Measurements from ENCODE around the gene FAM32A. TPM values are rescaled to one million over a fixed set of nuclear protein-coding genes. Genes with fewer than 3 reads are reported as not detected.

FAM32A gene
- total RNA-seq, 1 experiment from 2014 or later: 44.6 TPM

DNA sequence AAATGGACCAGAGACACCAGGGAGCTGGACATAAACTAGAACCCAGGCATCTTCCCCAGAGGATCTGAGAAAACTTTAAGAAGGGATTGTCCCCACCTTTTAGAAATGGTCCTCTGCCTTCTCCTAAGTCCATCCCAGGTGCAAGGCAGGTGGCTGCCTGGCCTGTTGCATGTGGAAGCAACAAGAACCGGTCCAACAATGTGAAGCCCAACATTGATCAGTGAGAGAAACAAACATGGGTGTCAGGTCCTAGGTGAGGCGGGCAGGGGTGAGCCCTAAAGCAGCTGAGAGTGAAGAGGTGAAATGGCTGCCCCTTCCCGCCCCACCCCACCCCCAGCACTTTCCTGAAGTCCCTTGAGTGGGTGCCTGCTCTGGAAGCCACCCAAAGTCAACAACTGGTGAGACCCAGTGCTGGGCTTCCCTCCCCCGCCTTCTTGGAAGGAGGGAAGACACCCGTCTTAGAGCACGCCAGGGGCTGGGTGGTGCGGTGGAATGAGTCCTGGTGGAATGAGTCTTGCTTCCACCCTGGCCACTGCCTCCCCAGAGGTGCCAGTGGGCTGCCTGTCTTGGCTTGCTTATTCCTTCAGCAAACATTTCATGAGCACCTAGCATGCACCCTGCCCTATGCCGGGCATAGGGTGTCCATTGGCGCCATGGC is 14.2 kb downstream of the FAM32A start:
- Histone ChIP-seq H3K27ac (ENCODE audit: low read length) (no peak overlapping the region), H3K27me3 (ENCODE audit: control insufficient read depth, insufficient read depth, low read length) (no peaks in the 10 kb centered on the region), H3K9me3 (ENCODE audit: control insufficient read depth, insufficient read depth, low read depth, low read length) (no peaks in the 10 kb centered on the region), H3K36me3 (ENCODE audit: control insufficient read depth, insufficient read depth, low read length) (no peaks in the 10 kb centered on the region; the same call in 1 of the 2 replicates), H3K4me1 (ENCODE audit: control insufficient read depth, insufficient read depth, low read length) (peaks cover 10% of the 10 kb centered on the region; the same call in 1 of the 2 replicates), H3K4me3 (ENCODE audit: low read depth in 2 of 2, low read length in 2 of 2) (peak overlapping the region in 1 of 2 experiments; percentile 89; a peak in 1 of 4 replicates)
- TF ChIP-seq TCF7L2 (IDR thresholded peaks at IDR 0.05; ENCODE audit: low read depth, low read length) (no peak), POLR2AphosphoS5 (IDR thresholded peaks at IDR 0.05; ENCODE audit: low read depth, low read length) (no peak), SIN3A (IDR thresholded peaks at IDR 0.05; ENCODE audit: borderline replicate concordance, insufficient read depth, low read depth, low read length) (no peak), REST (IDR thresholded peaks at IDR 0.05; ENCODE audit: insufficient read depth in 1 of 2, low read depth in 2 of 2, low read length in 1 of 2) (no peak)
- TF ChIP-seq, protein P1, sequence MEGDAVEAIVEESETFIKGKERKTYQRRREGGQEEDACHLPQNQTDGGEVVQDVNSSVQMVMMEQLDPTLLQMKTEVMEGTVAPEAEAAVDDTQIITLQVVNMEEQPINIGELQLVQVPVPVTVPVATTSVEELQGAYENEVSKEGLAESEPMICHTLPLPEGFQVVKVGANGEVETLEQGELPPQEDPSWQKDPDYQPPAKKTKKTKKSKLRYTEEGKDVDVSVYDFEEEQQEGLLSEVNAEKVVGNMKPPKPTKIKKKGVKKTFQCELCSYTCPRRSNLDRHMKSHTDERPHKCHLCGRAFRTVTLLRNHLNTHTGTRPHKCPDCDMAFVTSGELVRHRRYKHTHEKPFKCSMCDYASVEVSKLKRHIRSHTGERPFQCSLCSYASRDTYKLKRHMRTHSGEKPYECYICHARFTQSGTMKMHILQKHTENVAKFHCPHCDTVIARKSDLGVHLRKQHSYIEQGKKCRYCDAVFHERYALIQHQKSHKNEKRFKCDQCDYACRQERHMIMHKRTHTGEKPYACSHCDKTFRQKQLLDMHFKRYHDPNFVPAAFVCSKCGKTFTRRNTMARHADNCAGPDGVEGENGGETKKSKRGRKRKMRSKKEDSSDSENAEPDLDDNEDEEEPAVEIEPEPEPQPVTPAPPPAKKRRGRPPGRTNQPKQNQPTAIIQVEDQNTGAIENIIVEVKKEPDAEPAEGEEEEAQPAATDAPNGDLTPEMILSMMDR (IDR thresholded peaks at IDR 0.05): no peak
- intact Hi-C loops (cut with micrococcal nuclease; ENCODE audit: unreplicated experiment) (no loop called here), in situ Hi-C loops (cut with HindIII; ENCODE audit: low pct_unique_long_range_greater_than_20kb, low sequenced_read_pairs) (no loop called here)
- no TSS peak for BruUV-seq (replicated peaks)
- no peak for DNase-seq (ENCODE audit: low read depth, low spot score)
- no peak for ATAC-seq
- POLR2A ChIA-PET: no interaction called here
- CTCF ChIA-PET: no interaction called here

DNA sequence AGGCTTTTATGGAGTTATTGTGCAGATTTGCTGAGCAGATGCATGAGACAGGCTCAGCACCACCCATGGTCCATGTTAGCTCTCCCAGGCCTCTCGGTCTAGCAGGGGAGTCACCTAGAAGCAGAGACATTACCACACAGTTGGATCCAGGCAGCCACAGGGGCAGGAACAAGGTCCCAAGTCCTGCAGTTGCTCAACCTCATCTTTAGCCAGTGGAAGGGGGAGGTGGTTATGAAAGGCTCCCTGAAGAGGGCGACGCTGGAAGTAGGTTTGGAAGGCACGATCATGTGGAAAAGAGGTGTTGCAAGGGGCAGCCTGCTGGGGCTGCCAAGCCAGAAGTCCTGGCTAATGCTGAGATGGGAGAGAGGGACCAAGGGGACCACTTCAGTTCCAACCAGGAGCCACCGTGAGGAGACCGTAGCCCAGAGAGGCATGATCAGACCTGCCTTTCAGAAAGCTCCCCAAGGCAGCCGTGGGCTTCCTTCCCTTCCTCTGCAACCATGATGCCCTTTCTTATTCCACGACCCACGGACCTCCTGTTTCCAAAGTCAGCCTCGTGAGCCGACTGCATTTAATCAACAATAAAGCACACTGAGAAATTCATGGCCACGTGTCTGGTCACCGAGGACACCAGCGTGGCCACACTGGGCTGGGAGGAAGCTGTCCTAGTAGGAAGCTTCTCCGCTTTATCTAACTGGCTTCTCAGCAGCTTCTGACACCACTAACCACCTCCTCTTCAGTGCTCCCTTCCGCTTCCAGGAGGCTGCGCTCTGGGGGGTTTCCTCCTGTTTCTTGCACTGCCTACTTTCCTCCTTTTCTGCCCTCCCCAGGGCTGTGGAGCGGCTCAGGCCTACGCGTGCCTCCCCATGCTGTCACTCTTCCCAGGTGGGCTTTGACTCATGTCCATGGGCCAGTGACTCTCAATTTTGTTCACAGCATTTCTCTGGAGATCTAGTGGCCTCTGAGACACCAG is 15.1 kb downstream of the FAM32A start:
- ChIA-PET CTCF (no interaction called here), POLR2A (no interaction called here)
- no TSS peak for BruUV-seq (replicated peaks)
- DNase-seq (ENCODE audit: low read depth, low spot score): no peak
- intact Hi-C loops (cut with micrococcal nuclease; ENCODE audit: unreplicated experiment) (no loop called here), in situ Hi-C loops (cut with HindIII; ENCODE audit: low pct_unique_long_range_greater_than_20kb, low sequenced_read_pairs) (no loop called here)
- peaks cover 10% of the 10 kb centered on the region; the same call in 1 of the 2 replicates for H3K4me1 ChIP-seq (ENCODE audit: control insufficient read depth, insufficient read depth, low read length)
- no peaks in the 10 kb centered on the region for H3K9me3 ChIP-seq (ENCODE audit: control insufficient read depth, insufficient read depth, low read depth, low read length)
- H3K4me3 ChIP-seq (ENCODE audit: low read depth in 2 of 2, low read length in 2 of 2): no peak overlapping the region
- no peak for TF ChIP-seq POLR2AphosphoS5 (IDR thresholded peaks at IDR 0.05; ENCODE audit: low read depth, low read length)
- no peak for TF ChIP-seq TCF7L2 (IDR thresholded peaks at IDR 0.05; ENCODE audit: low read depth, low read length)
- no peak for TF ChIP-seq REST (IDR thresholded peaks at IDR 0.05; ENCODE audit: insufficient read depth in 1 of 2, low read depth in 2 of 2, low read length in 1 of 2)
- TF ChIP-seq SIN3A (IDR thresholded peaks at IDR 0.05; ENCODE audit: borderline replicate concordance, insufficient read depth, low read depth, low read length): no peak
- TF ChIP-seq, protein P1 (IDR thresholded peaks at IDR 0.05): no peak
- no peak overlapping the region for H3K27ac ChIP-seq (ENCODE audit: low read length)
- H3K27me3 ChIP-seq (ENCODE audit: control insufficient read depth, insufficient read depth, low read length): no peaks in the 10 kb centered on the region
- no peak for ATAC-seq
- no peaks in the 10 kb centered on the region; the same call in 1 of the 2 replicates for H3K36me3 ChIP-seq (ENCODE audit: control insufficient read depth, insufficient read depth, low read length)
